Measurements from ENCODE around the gene MSI2.

Gene MSI2

GRCh38 chr17:57429966-57430365, 173.6 kb downstream of the MSI2 start:
- Histone ChIP-seq H3K27me3 (ENCODE audit: control insufficient read depth, insufficient read depth, low read length) (no peaks in the 10 kb centered on the region), H3K9me3 (replicated peaks; ENCODE audit: low read length) (no peaks in the 10 kb centered on the region), H3K9ac (ENCODE audit: low read depth, low read length) (no peak overlapping the region), H3K4me3 (ENCODE audit: low read length) (no peak overlapping the region), H3K4me2 (ENCODE audit: low read length) (no peak overlapping the region), H3K4me1 (ENCODE audit: control insufficient read depth, insufficient read depth, low read length) (peaks cover 13% of the 10 kb centered on the region), H3K36me3 (ENCODE audit: insufficient read depth, low read length) (no peaks in the 10 kb centered on the region)

DNA sequence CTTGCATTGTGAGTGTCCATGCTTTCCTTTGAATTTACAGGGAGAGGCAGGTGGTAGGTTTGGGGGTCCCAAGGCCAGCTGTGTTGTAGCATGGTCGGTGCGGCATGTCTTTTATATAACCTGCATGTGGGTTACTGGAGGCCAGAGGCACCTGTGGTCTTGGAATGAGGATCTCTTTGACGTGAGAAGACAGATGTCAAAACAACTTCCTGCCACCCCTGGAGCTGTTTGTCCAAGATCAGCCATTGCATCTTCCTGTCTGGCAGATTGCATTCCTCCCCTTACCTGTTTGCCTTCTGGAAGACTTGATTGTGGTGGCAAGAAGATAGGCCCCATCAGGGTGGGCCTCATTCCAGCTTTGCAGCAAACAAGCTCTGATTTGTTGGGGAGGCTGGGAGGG, 175.1 kb downstream of the MSI2 start:
- no peak overlapping the region for H3K4me2 ChIP-seq (ENCODE audit: low read length)
- H3K4me3 ChIP-seq (ENCODE audit: low read length): no peak overlapping the region
- H3K36me3 ChIP-seq (ENCODE audit: insufficient read depth, low read length): no peaks in the 10 kb centered on the region
- H3K9ac ChIP-seq (ENCODE audit: low read depth, low read length): no peak overlapping the region
- no peaks in the 10 kb centered on the region for H3K4me1 ChIP-seq (ENCODE audit: control insufficient read depth, insufficient read depth, low read length)
- H3K9me3 ChIP-seq (replicated peaks; ENCODE audit: low read length): no peaks in the 10 kb centered on the region
- no peaks in the 10 kb centered on the region for H3K27me3 ChIP-seq (ENCODE audit: control insufficient read depth, insufficient read depth, low read length)

DNA sequence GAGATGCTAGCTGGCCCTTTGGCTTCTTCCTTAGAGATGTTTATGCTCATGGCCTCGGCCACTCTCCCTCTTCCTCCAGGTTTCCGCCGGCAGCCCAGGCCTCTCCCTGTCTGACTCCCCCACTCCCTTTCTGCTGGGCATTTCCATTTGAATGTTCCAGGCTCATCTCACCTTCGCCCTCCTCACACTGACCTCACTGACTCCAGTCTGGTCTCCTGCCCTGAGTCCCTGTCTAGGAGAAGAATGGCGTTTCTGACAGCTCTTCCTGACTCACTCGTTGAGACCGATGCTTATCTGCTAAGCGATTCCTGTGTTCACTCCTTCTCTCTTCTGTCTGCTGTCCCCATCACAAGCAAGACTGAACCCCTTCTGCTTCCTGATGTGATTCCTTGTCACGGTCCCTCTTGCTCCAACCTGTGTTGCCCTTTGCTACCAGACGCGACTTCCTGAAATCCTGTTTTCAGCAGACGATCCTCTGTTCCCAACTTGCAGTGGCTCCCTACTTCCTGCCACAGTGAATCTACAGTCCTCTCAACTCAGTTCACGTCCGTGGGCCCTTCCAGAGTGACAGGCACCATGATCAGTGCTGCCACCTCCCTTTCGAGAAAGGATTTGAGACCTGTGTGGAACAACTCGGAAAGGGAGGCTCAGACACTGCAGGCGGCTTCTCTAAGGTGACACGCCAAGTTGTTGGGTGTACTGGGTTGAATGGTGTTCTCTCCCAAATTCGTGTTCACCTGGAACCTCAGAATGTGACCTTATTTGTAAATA, 176.4 kb downstream of the MSI2 start:
- H3K4me1 ChIP-seq (ENCODE audit: control insufficient read depth, insufficient read depth, low read length): no peaks in the 10 kb centered on the region
- no peaks in the 10 kb centered on the region for H3K27me3 ChIP-seq (ENCODE audit: control insufficient read depth, insufficient read depth, low read length)
- no peaks in the 10 kb centered on the region for H3K9me3 ChIP-seq (replicated peaks; ENCODE audit: low read length)
- no peak overlapping the region for H3K4me2 ChIP-seq (ENCODE audit: low read length)
- H3K4me3 ChIP-seq (ENCODE audit: low read length): no peak overlapping the region
- H3K9ac ChIP-seq (ENCODE audit: low read depth, low read length): no peak overlapping the region
- no peaks in the 10 kb centered on the region for H3K36me3 ChIP-seq (ENCODE audit: insufficient read depth, low read length)

DNA sequence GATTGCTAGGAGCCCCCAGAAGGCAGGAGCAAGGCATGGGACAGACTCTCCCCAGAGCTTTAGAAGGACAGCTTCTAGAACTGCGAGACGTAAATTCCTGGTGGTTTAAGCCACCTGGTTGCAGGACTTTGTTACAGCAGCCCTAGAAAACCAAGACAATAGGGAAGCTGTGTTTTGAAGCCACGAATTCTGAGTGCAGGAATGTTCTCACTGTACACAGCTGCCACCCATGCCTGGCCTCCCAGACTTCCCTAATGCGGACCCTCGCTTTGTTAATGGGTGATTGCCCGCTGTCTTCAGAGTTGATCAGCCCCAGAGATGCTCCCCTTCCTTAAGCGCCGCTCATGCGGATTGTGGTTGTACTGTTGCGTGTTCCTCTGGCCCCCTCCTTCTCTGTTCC, 177.1 kb downstream of the MSI2 start:
- H3K9ac ChIP-seq (ENCODE audit: low read depth, low read length): no peak overlapping the region
- peaks cover 4% of the 10 kb centered on the region for H3K4me1 ChIP-seq (ENCODE audit: control insufficient read depth, insufficient read depth, low read length)
- H3K4me2 ChIP-seq (ENCODE audit: low read length): no peak overlapping the region

DNA sequence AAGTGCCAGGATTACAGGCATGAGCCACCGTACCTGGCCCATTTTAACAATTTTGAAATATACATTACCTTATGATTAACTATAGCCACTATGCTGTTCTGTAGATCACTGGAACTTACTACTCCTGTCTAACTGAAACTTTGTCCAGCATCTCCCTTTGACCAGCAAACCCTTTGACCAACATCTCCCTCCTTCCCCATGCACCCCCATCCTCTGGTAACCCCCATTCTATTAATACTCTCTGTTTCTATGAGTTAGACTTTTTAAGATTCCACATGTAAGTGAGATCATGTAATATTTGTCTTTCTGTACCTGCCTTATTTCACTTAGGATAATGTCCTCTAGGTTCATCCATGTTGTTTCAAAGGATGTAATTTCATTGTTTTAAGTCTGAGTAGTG, 178.0 kb downstream of the MSI2 start:
- Histone ChIP-seq H3K4me3 (ENCODE audit: low read length) (no peak overlapping the region), H3K4me2 (ENCODE audit: low read length) (no peak overlapping the region), H3K4me1 (ENCODE audit: control insufficient read depth, insufficient read depth, low read length) (peaks cover 4% of the 10 kb centered on the region), H3K9ac (ENCODE audit: low read depth, low read length) (no peak overlapping the region), H3K9me3 (replicated peaks; ENCODE audit: low read length) (no peaks in the 10 kb centered on the region), H3K27me3 (ENCODE audit: control insufficient read depth, insufficient read depth, low read length) (no peaks in the 10 kb centered on the region), H3K36me3 (ENCODE audit: insufficient read depth, low read length) (no peaks in the 10 kb centered on the region)

More for the DNA sequence above, 177.1 kb downstream of the MSI2 start:
- Histone ChIP-seq H3K36me3 (ENCODE audit: insufficient read depth, low read length) (no peaks in the 10 kb centered on the region), H3K9me3 (replicated peaks; ENCODE audit: low read length) (no peaks in the 10 kb centered on the region), H3K27me3 (ENCODE audit: control insufficient read depth, insufficient read depth, low read length) (no peaks in the 10 kb centered on the region), H3K4me3 (ENCODE audit: low read length) (no peak overlapping the region)

DNA sequence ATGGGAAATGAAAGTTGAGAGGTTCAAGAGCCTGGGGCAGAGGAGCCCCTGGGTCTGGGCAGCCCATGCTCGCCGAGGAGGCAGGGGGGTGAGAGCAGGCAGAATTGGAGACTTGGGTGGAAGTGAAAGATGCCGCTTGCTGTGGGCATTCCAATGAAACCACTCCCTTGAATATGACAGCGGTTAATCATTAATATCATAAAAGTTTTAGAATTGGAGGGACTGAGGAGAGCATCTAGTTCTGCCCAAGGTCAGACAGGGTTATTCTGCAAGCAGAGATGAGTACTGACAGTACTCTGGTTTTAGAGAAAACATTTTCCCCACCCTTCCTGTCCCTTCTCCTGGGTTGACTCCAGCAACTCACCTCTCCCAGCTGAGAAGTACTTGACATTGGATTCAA, 180.2 kb downstream of the MSI2 start:
- Histone ChIP-seq H3K4me3 (ENCODE audit: low read length) (no peak overlapping the region), H3K9me3 (replicated peaks; ENCODE audit: low read length) (no peaks in the 10 kb centered on the region), H3K36me3 (ENCODE audit: insufficient read depth, low read length) (no peaks in the 10 kb centered on the region), H3K27me3 (ENCODE audit: control insufficient read depth, insufficient read depth, low read length) (no peaks in the 10 kb centered on the region), H3K4me1 (ENCODE audit: control insufficient read depth, insufficient read depth, low read length) (peaks cover 25% of the 10 kb centered on the region), H3K9ac (ENCODE audit: low read depth, low read length) (no peak overlapping the region), H3K4me2 (ENCODE audit: low read length) (no peak overlapping the region)

DNA sequence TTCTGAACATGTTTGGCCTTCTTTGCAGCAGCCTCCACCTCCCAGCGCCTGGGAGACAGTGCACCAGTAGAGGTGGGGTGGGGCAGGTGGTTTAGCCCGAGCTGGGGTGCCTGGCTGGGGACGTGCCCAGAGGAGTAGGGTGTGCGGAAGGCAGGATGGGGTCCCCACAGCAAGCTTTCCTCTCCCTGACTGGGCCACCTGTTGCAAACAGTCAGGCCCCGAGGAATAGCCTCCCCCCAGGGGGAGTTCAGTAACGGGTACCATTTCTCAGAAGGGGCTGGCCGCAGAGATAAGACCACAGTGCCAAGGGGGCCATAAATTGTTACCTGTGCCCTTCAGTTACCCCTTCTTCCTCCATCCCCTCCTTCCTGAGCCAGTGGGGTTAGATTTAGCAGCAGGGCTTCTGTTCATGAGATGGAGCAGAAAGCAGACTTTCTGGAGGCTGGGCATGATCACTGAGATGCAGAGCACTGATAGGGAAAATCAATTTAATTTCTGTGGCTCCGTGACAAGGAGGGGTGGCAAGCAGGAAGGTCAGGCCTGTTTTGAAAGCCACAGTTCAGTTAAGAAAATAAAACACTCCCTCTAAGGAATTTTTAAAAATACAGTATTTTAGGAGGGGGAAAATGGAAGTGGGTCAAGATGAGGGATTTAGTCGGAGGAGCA, 181.9 kb downstream of the MSI2 start:
- H3K27me3 ChIP-seq (ENCODE audit: control insufficient read depth, insufficient read depth, low read length): no peaks in the 10 kb centered on the region
- H3K4me1 ChIP-seq (ENCODE audit: control insufficient read depth, insufficient read depth, low read length): peaks cover 41% of the 10 kb centered on the region
- H3K4me2 ChIP-seq (ENCODE audit: low read length): no peak overlapping the region
- H3K36me3 ChIP-seq (ENCODE audit: insufficient read depth, low read length): no peaks in the 10 kb centered on the region
- H3K9ac ChIP-seq (ENCODE audit: low read depth, low read length): no peak overlapping the region
- no peak overlapping the region for H3K4me3 ChIP-seq (ENCODE audit: low read length)
- no peaks in the 10 kb centered on the region for H3K9me3 ChIP-seq (replicated peaks; ENCODE audit: low read length)

- Histone ChIP-seq H3K4me1 (ENCODE audit: control insufficient read depth, insufficient read depth, low read length) (peaks cover 55% of the 10 kb centered on the region), H3K36me3 (ENCODE audit: insufficient read depth, low read length) (no peaks in the 10 kb centered on the region)
Observed at GRCh38 chr17:57439651-57440050, 183.3 kb downstream of the MSI2 start.

GRCh38 chr17:57440522-57441269, 184.4 kb downstream of the MSI2 start:
- Histone ChIP-seq H3K4me1 (ENCODE audit: control insufficient read depth, insufficient read depth, low read length) (peaks cover 62% of the 10 kb centered on the region), H3K4me3 (ENCODE audit: low read length) (peak overlapping the region; percentile 39)

More at GRCh38 chr17:57439651-57440050, 183.3 kb downstream of the MSI2 start:
- H3K27me3 ChIP-seq (ENCODE audit: control insufficient read depth, insufficient read depth, low read length): no peaks in the 10 kb centered on the region
- H3K4me2 ChIP-seq (ENCODE audit: low read length): no peak overlapping the region
- H3K4me3 ChIP-seq (ENCODE audit: low read length): no peak overlapping the region
- H3K9ac ChIP-seq (ENCODE audit: low read depth, low read length): peak overlapping the region; percentile 81
- no peaks in the 10 kb centered on the region for H3K9me3 ChIP-seq (replicated peaks; ENCODE audit: low read length)

GRCh38 chr17:57441270-57441600, 184.9 kb downstream of the MSI2 start:
- H3K9ac ChIP-seq (ENCODE audit: low read depth, low read length): peak overlapping the region; percentile 89
- no peaks in the 10 kb centered on the region for H3K36me3 ChIP-seq (ENCODE audit: insufficient read depth, low read length)
- no peaks in the 10 kb centered on the region for H3K9me3 ChIP-seq (replicated peaks; ENCODE audit: low read length)
- H3K4me1 ChIP-seq (ENCODE audit: control insufficient read depth, insufficient read depth, low read length): peaks cover 62% of the 10 kb centered on the region
- H3K4me2 ChIP-seq (ENCODE audit: low read length): no peak overlapping the region
- H3K4me3 ChIP-seq (ENCODE audit: low read length): no peak overlapping the region
- H3K27me3 ChIP-seq (ENCODE audit: control insufficient read depth, insufficient read depth, low read length): no peaks in the 10 kb centered on the region

More at GRCh38 chr17:57440522-57441269, 184.4 kb downstream of the MSI2 start:
- Histone ChIP-seq H3K27me3 (ENCODE audit: control insufficient read depth, insufficient read depth, low read length) (no peaks in the 10 kb centered on the region), H3K9ac (ENCODE audit: low read depth, low read length) (peak overlapping the region; percentile 89), H3K9me3 (replicated peaks; ENCODE audit: low read length) (no peaks in the 10 kb centered on the region), H3K36me3 (ENCODE audit: insufficient read depth, low read length) (no peaks in the 10 kb centered on the region), H3K4me2 (ENCODE audit: low read length) (peak overlapping the region; percentile 66)

DNA sequence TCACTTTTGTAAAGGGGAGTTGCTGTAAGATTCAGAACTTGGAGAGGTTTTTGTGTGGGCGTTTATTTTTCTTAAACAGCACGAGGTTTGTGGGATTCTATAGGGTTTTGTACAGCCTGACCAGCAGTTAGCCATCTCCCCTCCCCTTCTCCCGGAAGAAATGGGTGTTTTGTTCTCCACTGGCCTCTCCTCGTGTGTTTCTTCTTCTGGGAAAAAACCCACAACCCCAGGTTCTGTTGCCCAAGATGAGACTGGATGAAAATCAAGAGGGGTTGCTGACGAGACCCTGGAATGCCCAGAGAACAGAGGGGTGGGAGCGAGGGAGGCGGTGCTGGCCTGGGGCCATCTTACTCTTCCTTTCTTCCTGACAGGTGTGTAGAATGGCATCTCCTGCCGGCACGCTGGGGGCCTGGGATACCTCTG, 186.1 kb downstream of the MSI2 start:
- Histone ChIP-seq H3K4me1 (ENCODE audit: control insufficient read depth, insufficient read depth, low read length) (peaks cover 62% of the 10 kb centered on the region), H3K36me3 (ENCODE audit: insufficient read depth, low read length) (no peaks in the 10 kb centered on the region), H3K27me3 (ENCODE audit: control insufficient read depth, insufficient read depth, low read length) (no peaks in the 10 kb centered on the region), H3K9me3 (replicated peaks; ENCODE audit: low read length) (no peaks in the 10 kb centered on the region), H3K4me3 (ENCODE audit: low read length) (peak overlapping the region; percentile 26), H3K4me2 (ENCODE audit: low read length) (peak overlapping the region; percentile 42), H3K9ac (ENCODE audit: low read depth, low read length) (peak overlapping the region; percentile 89)

Measured in skeletal muscle satellite cell (primary cell).